K562 (cell line): ENCODE data around the gene ARL3. TPM values are rescaled to one million over a fixed set of nuclear protein-coding genes. Genes with fewer than 3 reads are reported as not detected.

Experiments
- ASH1L ChIP-seq: fragments of 450-650 bp; IDR thresholded peaks from 2 replicates; pipeline ENCODE4 v1.6.1; 2018; ENCODE audit warnings: borderline replicate concordance, mild to moderate bottlenecking, low read depth; ENCODE audit not compliant: partially characterized antibody
- CHD2 ChIP-seq: IDR thresholded peaks from 2 replicates; pipeline ENCODE4 v1.6.1; 2011; ENCODE audit warnings: low read depth, low read length
- CREM ChIP-seq: IDR thresholded peaks from 2 replicates; pipeline ENCODE4 v1.6.1; 2014; ENCODE audit warnings: antibody characterized with exemption, low read depth
- ELF1 ChIP-seq: fragments of 200-800 bp; sonication (Bioruptor generic); IDR thresholded peaks from 2 replicates; pipeline ENCODE4 v1.6.1; 2016; ENCODE audit warnings: missing genetic modification characterization, missing compliant biosample characterization
- EP300 ChIP-seq: IDR thresholded peaks from 2 replicates; pipeline ENCODE4 v1.6.1; 2012; ENCODE audit warnings: low read length, improper control_type of control experiment
- FOS ChIP-seq: IDR thresholded peaks from 3 replicates; pipeline ENCODE4 v1.6.1; 2011; ENCODE audit not compliant: insufficient read length; ENCODE audit errors: extremely low read depth
- JUND ChIP-seq, 2 experiments: IDR thresholded peaks; 2 replicates in 1 of 2; 3 replicates in 1 of 2; pipeline ENCODE4 v1.6.1; 2011; ENCODE audit warnings: borderline replicate concordance in 2 of 2, low read depth in 2 of 2, low read length in 2 of 2, improper control_type of control experiment in 1 of 2, missing biosample characterization in 1 of 2, missing genetic modification characterization in 1 of 2, missing genetic modification reagents in 1 of 2
- MAZ ChIP-seq, 2 experiments: fragments of 450-650 bp in 1 of 2; sonication (generic) in 1 of 2; formaldehyde crosslinking; IDR thresholded peaks in 1 of 2; conservative IDR thresholded peaks in 1 of 2; 2 replicates each; pipeline versions ENCODE4 v1.4.0 to v1.5.0; 2020; ENCODE audit warnings: mild to moderate bottlenecking in 1 of 2, missing genetic modification reagents in 1 of 2
- MTA1 ChIP-seq: fragments of 450-650 bp; IDR thresholded peaks from 2 replicates; pipeline ENCODE4 v1.6.1; 2017; ENCODE audit warnings: borderline replicate concordance
- NFYB ChIP-seq: IDR thresholded peaks from 2 replicates; pipeline ENCODE4 v1.6.1; 2011; ENCODE audit warnings: mild to moderate bottlenecking, moderate library complexity; ENCODE audit not compliant: insufficient read length; ENCODE audit errors: extremely low read depth
- POLR2AphosphoS2 ChIP-seq: IDR thresholded peaks from 2 replicates; pipeline ENCODE4 v1.6.1; 2012; ENCODE audit warnings: low read length, improper control_type of control experiment
- POLR2G ChIP-seq: fragments of 200-400 bp; formaldehyde crosslinking; IDR thresholded peaks from 2 replicates; pipeline ENCODE4 v1.6.1; 2017; ENCODE audit warnings: low read depth, mild to moderate bottlenecking, antibody characterized with exemption, low read length, moderate library complexity
- RBFOX2 ChIP-seq: fragments of 200-400 bp; formaldehyde crosslinking; IDR thresholded peaks from 2 replicates; pipeline ENCODE4 v1.6.1; 2017; ENCODE audit warnings: low read depth, mild to moderate bottlenecking, low read length, moderate library complexity
- RBM22 ChIP-seq: fragments of 200-400 bp; formaldehyde crosslinking; IDR thresholded peaks from 2 replicates; pipeline ENCODE4 v1.6.1; 2018; ENCODE audit warnings: low read length, low read depth; ENCODE audit not compliant: poor library complexity, severe bottlenecking
- RBM25 ChIP-seq: fragments of 200-400 bp; formaldehyde crosslinking; IDR thresholded peaks from 2 replicates; pipeline ENCODE4 v1.6.1; 2018; ENCODE audit warnings: low read length, low read depth, moderate library complexity; ENCODE audit not compliant: severe bottlenecking
- SP2 ChIP-seq: IDR thresholded peaks from 2 replicates; pipeline ENCODE4 v1.6.1; 2011; ENCODE audit warnings: mild to moderate bottlenecking, low read depth, low read length, moderate library complexity; ENCODE audit not compliant: poor library complexity, severe bottlenecking; ENCODE audit errors: extremely low read depth
- SUPT5H ChIP-seq: fragments of 450-650 bp; IDR thresholded peaks from 2 replicates; pipeline ENCODE4 v1.6.1; 2016
- TBL1XR1 ChIP-seq, 2 experiments: IDR thresholded peaks; 2 replicates each; pipeline ENCODE4 v1.6.1; 2012; ENCODE audit warnings: improper control_type of control experiment in 2 of 2, low read length in 2 of 2, mild to moderate bottlenecking in 1 of 2
- TEAD2 ChIP-seq: fragments of 450-650 bp; IDR thresholded peaks from 2 replicates; pipeline ENCODE4 v1.6.1; 2016; ENCODE audit warnings: missing genetic modification characterization, control low read depth, missing compliant biosample characterization
- TEAD4 ChIP-seq, 2 experiments: sonication (generic) in 1 of 2; formaldehyde crosslinking in 1 of 2; IDR thresholded peaks; 2 replicates each; pipeline versions ENCODE4 v1.6.1 to v1.8.0; 2012 to 2022; ENCODE audit warnings: borderline replicate concordance in 1 of 2, inconsistent platforms in 1 of 2, low read length in 1 of 2, mild to moderate bottlenecking in 1 of 2, missing genetic modification reagents in 1 of 2
- TFAP4 ChIP-seq: sonication (generic); formaldehyde crosslinking; IDR thresholded peaks from 2 replicates; pipeline ENCODE4 v1.8.0; 2022; ENCODE audit warnings: missing genetic modification reagents, mild to moderate bottlenecking, moderate library complexity, borderline replicate concordance
- THRAP3 ChIP-seq: fragments of 450-650 bp; IDR thresholded peaks from 2 replicates; pipeline ENCODE4 v1.6.1; 2016; ENCODE audit warnings: mild to moderate bottlenecking, inconsistent platforms, borderline replicate concordance
- VEZF1 ChIP-seq: fragments of 200-800 bp; sonication (Bioruptor generic); IDR thresholded peaks from 2 replicates; pipeline ENCODE4 v1.6.1; 2017; ENCODE audit warnings: missing genetic modification characterization, missing compliant biosample characterization
- polyA plus RNA-seq, 8 experiments: library from polyadenylated mRNA; depleted of rRNA in 4 of 8; stranded (reverse) in 5 of 8; unstranded in 3 of 8; fragments of >200 nt; fragmentation: Nextera tagmentation in 2 of 8; fragmentation: Illumina TruSeq in 1 of 8; extraction: Ambion mirVana in 2 of 8; extraction: Trizol in 1 of 8; gene quantifications; 2 replicates each; pipeline versions ENCODE4 v1.2.1 to v1.2.3, GENCODE V29; 2011 to 2014; ENCODE audit warnings: inconsistent platforms in 1 of 8, missing spikeins in 1 of 8
- total RNA-seq, 7 experiments: library from RNA; depleted of rRNA in 6 of 7; stranded (reverse); fragments of >200 nt in 6 of 7; fragmentation: Illumina TruSeq in 2 of 7; extraction: Trizol in 2 of 7; gene quantifications; 2 replicates each; pipeline versions ENCODE4 v1.2.1 to v1.2.3, GENCODE V29; 2011 to 2021; ENCODE audit warnings: low replicate concordance in 1 of 7

Gene ARL3
- total and polyA plus RNA-seq, 9 of the 15 experiments (the other 6 are each of a cell fraction or from before 2014, with no cell fraction given), result 2.9 to 8.9 (median 4.8) TPM

- TF ChIP-seq NFYB (peak; percentile 90), POLR2G (peak; percentile 80), POLR2AphosphoS2 (peak; percentile 82; the same call in 1 of the 2 replicates), JUND (IDR thresholded peaks at IDR 0.05; ENCODE audit: borderline replicate concordance, low read depth, low read length) (0 out of 2 replicates have a peak, but pooled peaks have one; percentile 7), JUND (tag; IDR thresholded peaks at IDR 0.05; ENCODE audit: borderline replicate concordance, low read depth, low read length) (no peak; the same call in 2 of the 3 replicates), RBM25 (peak; percentile 73), TFAP4 (CRISPR knock-in tag) (peak; percentile 91), ASH1L (peak; percentile 90), VEZF1 (peak; percentile 78), MAZ (CRISPR knock-in tag; conservative IDR thresholded peaks at IDR 0.05 in 1 of 2, IDR thresholded peaks at IDR 0.05 in 1 of 2) (peak; percentile 42 to 77; a peak in 2 of 4 replicates), TEAD4 (IDR thresholded peaks at IDR 0.05; ENCODE audit: low read length) (no peak), TEAD4 (CRISPR knock-in tag; IDR thresholded peaks at IDR 0.05; ENCODE audit: borderline replicate concordance) (no peak), SUPT5H (peak; percentile 84), CHD2 (peak; percentile 81; the same call in 1 of the 2 replicates), TBL1XR1 (IDR thresholded peaks at IDR 0.05; ENCODE audit: low read length in 2 of 2) (no peak), RBM22 (no peak), THRAP3 (no peak), EP300 (no peak; the same call in 1 of the 2 replicates), FOS (peak; percentile 85), MTA1 (peak; percentile 39; the same call in 1 of the 2 replicates), RBFOX2 (peak; percentile 72), SP2 (peak; percentile 67), ELF1 (peak; percentile 100), TEAD2 (tag) (no peak), CREM (peak; percentile 47; the same call in 1 of the 2 replicates)
Measured at GRCh38 chr10:102743588-102744373, 29.6 kb upstream of the ARL3 start, which contains the start of gene WBP1L (continued).
